Activated naive CD4-positive, alpha-beta T cell treated with anti-CD3 and anti-CD28 coated beads, Interleukin-2, amount 50 U/mL, for 16 hours (primary cell): ENCODE measurements around the gene OR52K1.
"Not testable (repeated sequence)": the region's sequence is repeated elsewhere in the genome, so short reads cannot be mapped to it uniquely, and the experiment has no call there.

Source experiments
- DNase-seq: peaks from one replicate; pipeline ENCODE4 v3.0.0-alpha.2; 2020

OR52K1 gene

GRCh38 chr11:4482445-4482844, at the start of gene OR52K1:
TSS of gene OR52K1 (plus strand) at chr11:4482646. CDS start at chr11:4488901, 6,255 bp downstream.
- DNase-seq, result no peak

- DNase-seq, result no peak
Observed at GRCh38 chr11:4433856-4434255, 48.6 kb upstream of the OR52K1 start.

- DNase-seq, result no peak
Observed at GRCh38 chr11:4436411-4436810, 46.0 kb upstream of the OR52K1 start.

GRCh38 chr11:4441515-4441914, 40.9 kb upstream of the OR52K1 start:
- DNase-seq, result no peak

- no peak for DNase-seq
Observed at GRCh38 chr11:4443232-4443891, 39.1 kb upstream of the OR52K1 start.

GRCh38 chr11:4448995-4449394, 33.5 kb upstream of the OR52K1 start, which contains the start of gene OR52K2:
TSS of gene OR52K2 (plus strand) at chr11:4449295. CDS start at chr11:4449340, 45 bp downstream.
- DNase-seq, result no peak

- DNase-seq, result no peak
Observed at GRCh38 chr11:4453118-4453517, 29.3 kb upstream of the OR52K1 start.

- no peak for DNase-seq
Observed at GRCh38 chr11:4454021-4454420, 28.4 kb upstream of the OR52K1 start.

- DNase-seq, result no peak
Observed at GRCh38 chr11:4455419-4455818, 27.0 kb upstream of the OR52K1 start.

GRCh38 chr11:4459500-4459899, 22.9 kb upstream of the OR52K1 start:
- DNase-seq, result no peak

GRCh38 chr11:4460151-4460550, 22.3 kb upstream of the OR52K1 start:
- DNase-seq, result no peak

GRCh38 chr11:4464216-4465159, 18.0 kb upstream of the OR52K1 start:
- no peak for DNase-seq

- no peak for DNase-seq
Observed at GRCh38 chr11:4465407-4465806, 17.0 kb upstream of the OR52K1 start.

GRCh38 chr11:4466131-4466870, 16.1 kb upstream of the OR52K1 start:
- no peak for DNase-seq

GRCh38 chr11:4466871-4467442, 15.5 kb upstream of the OR52K1 start:
- no peak for DNase-seq

GRCh38 chr11:4467811-4468606, 14.4 kb upstream of the OR52K1 start:
- no peak for DNase-seq

- DNase-seq, result no peak
Observed at GRCh38 chr11:4479644-4480043, 2.8 kb upstream of the OR52K1 start.

GRCh38 chr11:4480577-4481239, 1.7 kb upstream of the OR52K1 start:
- DNase-seq, result no peak

- no peak for DNase-seq
Observed at GRCh38 chr11:4481240-4481582, 1.2 kb upstream of the OR52K1 start.

- no peak for DNase-seq
Observed at GRCh38 chr11:4484310-4484709, 1.9 kb downstream of the OR52K1 start.

GRCh38 chr11:4491405-4491804, 9.0 kb downstream of the OR52K1 start:
- DNase-seq, result not testable (repeated sequence)
